Measurements from ENCODE around the gene KLF3. TPM values are rescaled to one million over a fixed set of nuclear protein-coding genes. Genes with fewer than 3 reads are reported as not detected.
"Not testable (repeated sequence)": the region's sequence is repeated elsewhere in the genome, so short reads cannot be mapped to it uniquely, and the experiment has no call there.

The KLF3 gene
- total and polyA plus RNA-seq, 2 of the 8 experiments (the other 6 are each of a cell fraction or from before 2014, with no cell fraction given): 8.0 to 14.9 TPM

GRCh38 chr4:38621831-38622230 is 42.2 kb upstream of the KLF3 start (continued):
- TF ChIP-seq ATF3 (IDR thresholded peaks at IDR 0.05; ENCODE audit: insufficient read depth, low read depth, low read length): no peak
- TF ChIP-seq EP300 (IDR thresholded peaks at IDR 0.05; ENCODE audit: borderline replicate concordance in 1 of 2, low read depth in 2 of 2, low read length in 2 of 2): no peak
- no peak for TF ChIP-seq JUN (IDR thresholded peaks at IDR 0.05; ENCODE audit: low read depth, low read length)

- CTCF ChIA-PET (ENCODE audit: partially characterized antibody): interaction anchor here (0.7 kb wide), 1 partner anchor 401 kb away, joined by 3 read pairs; no protein-coding TSS in a partner anchor
- H2BK12ac ChIP-seq (ENCODE audit: low read depth, low read length); H3K9ac ChIP-seq (replicated peaks in 1 of 4; ENCODE audit: extremely low read depth in 1 of 4, low read depth in 3 of 4, low read length in 3 of 4); H3K23ac ChIP-seq (ENCODE audit: insufficient read length); H3K79me1 ChIP-seq (ENCODE audit: low read depth, low read length); H4K20me1 ChIP-seq (replicated peaks in 1 of 2; ENCODE audit: control insufficient read depth in 1 of 2, insufficient read depth in 2 of 2, low read length in 2 of 2); H3K36me3 ChIP-seq (ENCODE audit: control insufficient read depth in 2 of 4, insufficient read depth in 4 of 4, low read length in 3 of 4); POLR2A ChIA-PET (ENCODE audit: partially characterized antibody); H3K14ac ChIP-seq (ENCODE audit: insufficient read length); H3K4me1 ChIP-seq (replicated peaks in 1 of 4; ENCODE audit: control insufficient read depth in 3 of 4, insufficient read depth in 4 of 4, low read length in 3 of 4); H3K9me3 ChIP-seq (ENCODE audit: insufficient read depth in 2 of 2, low read depth in 1 of 2, low read length in 1 of 2); H3K4ac ChIP-seq (replicated peaks; ENCODE audit: insufficient read length, low read depth, low read length); H2AK5ac ChIP-seq (ENCODE audit: low read depth, low read length); H3K4me2 ChIP-seq (ENCODE audit: insufficient read depth in 1 of 2, low read depth in 2 of 2, low read length in 2 of 2); H2AFZ ChIP-seq (ENCODE audit: low read length); H2BK5ac ChIP-seq (ENCODE audit: low read depth, low read length); H3K4me3 ChIP-seq (ENCODE audit: extremely low read depth in 1 of 4, insufficient read depth in 2 of 4, low read depth in 3 of 4, low read length in 4 of 4); H3K79me2 ChIP-seq (ENCODE audit: control insufficient read depth in 1 of 2, insufficient read depth in 2 of 2, low read length in 2 of 2); H2BK120ac ChIP-seq (replicated peaks; ENCODE audit: low read depth, low read length); H4K5ac ChIP-seq (ENCODE audit: insufficient read length, low read depth, low read length); H3K27me3 ChIP-seq (replicated peaks in 1 of 4; ENCODE audit: control insufficient read depth in 3 of 4, extremely low read depth in 1 of 4, insufficient read depth in 3 of 4, low read length in 3 of 4); H2BK15ac ChIP-seq (ENCODE audit: low read length); H4K91ac ChIP-seq (replicated peaks; ENCODE audit: insufficient read length, low read length); H3K56ac ChIP-seq (replicated peaks; ENCODE audit: insufficient read length, low read depth, low read length); H3K18ac ChIP-seq (ENCODE audit: extremely low read depth, low read length); FAIRE-seq; H3K23me2 ChIP-seq (ENCODE audit: low read depth, low read length); H3K27ac ChIP-seq (ENCODE audit: low read depth, low read length); H2BK20ac ChIP-seq (ENCODE audit: low read length); H4K8ac ChIP-seq (ENCODE audit: extremely low read depth, insufficient read depth, low read length): not testable (repeated sequence)
- peak in 1 of 2 experiments; percentile 11 for DNase-seq (ENCODE audit: low read depth in 1 of 2, low spot score in 2 of 2)
- WGBS, 2 experiments (ENCODE audit: extremely low coverage in 1 of 2, insufficient coverage in 1 of 2, insufficient read length in 1 of 2, insufficient replicate concordance in 2 of 2, low coverage in 1 of 2, low lambda C conversion rate in 2 of 2, missing lambda C conversion rate in 1 of 2): 87% methylated on average over 2 of the region's 2 CpGs; no CpG with 5 or more reads in 1 of the 2 experiments
Observed at GRCh38 chr4:38622340-38622739, 41.7 kb upstream of the KLF3 start.
